ENCODE measurements around the gene KIF25.

The KIF25 gene

GRCh38 chr6:168060521-168060931, 63.1 kb downstream of the KIF25 start:
- H3K4me3 ChIP-seq (ENCODE audit: low read depth in 1 of 5, low read length in 5 of 5): no peak overlapping the region
- no peaks in the 10 kb centered on the region for H3K9me3 ChIP-seq (ENCODE audit: control insufficient read depth in 5 of 5, low read length in 5 of 5)
- peaks cover 0 to 12% (median 11%) of the 10 kb centered on the region in 5 donors for H3K36me3 ChIP-seq (ENCODE audit: control insufficient read depth in 5 of 5, insufficient read depth in 5 of 5, low read length in 5 of 5)
- H3K27ac ChIP-seq (ENCODE audit: low read depth, low read length): no peak overlapping the region
- H3K9ac ChIP-seq (ENCODE audit: low read length in 5 of 5): no peak overlapping the region
- no peaks in the 10 kb centered on the region for H3K27me3 ChIP-seq (ENCODE audit: control insufficient read depth in 5 of 5, insufficient read depth in 4 of 5, low read length in 5 of 5)
- peaks cover 0 to 16% (median 8%) of the 10 kb centered on the region in 5 donors for H3K4me1 ChIP-seq (ENCODE audit: control insufficient read depth in 5 of 5, insufficient read depth in 5 of 5, low read length in 5 of 5)

- H3K27ac ChIP-seq (ENCODE audit: low read depth, low read length): no peak overlapping the region
- peaks cover 0 to 19% (median 11%) of the 10 kb centered on the region in 5 donors for H3K36me3 ChIP-seq (ENCODE audit: control insufficient read depth in 5 of 5, insufficient read depth in 5 of 5, low read length in 5 of 5)
- H3K27me3 ChIP-seq (ENCODE audit: control insufficient read depth in 5 of 5, insufficient read depth in 4 of 5, low read length in 5 of 5): no peaks in the 10 kb centered on the region
- H3K4me1 ChIP-seq (ENCODE audit: control insufficient read depth in 5 of 5, insufficient read depth in 5 of 5, low read length in 5 of 5): peaks cover 0 to 9% (median 6%) of the 10 kb centered on the region in 5 donors
- H3K9ac ChIP-seq (ENCODE audit: low read length in 5 of 5): no peak overlapping the region
- no peaks in the 10 kb centered on the region for H3K9me3 ChIP-seq (ENCODE audit: control insufficient read depth in 5 of 5, low read length in 5 of 5)
- no peak overlapping the region for H3K4me3 ChIP-seq (ENCODE audit: low read depth in 1 of 5, low read length in 5 of 5)
Measured at GRCh38 chr6:168061269-168062210, 64.1 kb downstream of the KIF25 start.

- Histone ChIP-seq H3K9me3 (ENCODE audit: control insufficient read depth in 5 of 5, low read length in 5 of 5) (no peaks in the 10 kb centered on the region), H3K9ac (ENCODE audit: low read length in 5 of 5) (no peak overlapping the region), H3K27ac (ENCODE audit: low read depth, low read length) (no peak overlapping the region), H3K36me3 (ENCODE audit: control insufficient read depth in 5 of 5, insufficient read depth in 5 of 5, low read length in 5 of 5) (peaks cover 0 to 28% (median 16%) of the 10 kb centered on the region in 5 donors), H3K27me3 (ENCODE audit: control insufficient read depth in 5 of 5, insufficient read depth in 4 of 5, low read length in 5 of 5) (no peaks in the 10 kb centered on the region), H3K4me1 (ENCODE audit: control insufficient read depth in 5 of 5, insufficient read depth in 5 of 5, low read length in 5 of 5) (peaks cover 0 to 9% (median 6%) of the 10 kb centered on the region in 5 donors), H3K4me3 (ENCODE audit: low read depth in 1 of 5, low read length in 5 of 5) (no peak overlapping the region)
Measured at GRCh38 chr6:168062346-168063289, 65.1 kb downstream of the KIF25 start.

GRCh38 chr6:168063431-168063830, 66.0 kb downstream of the KIF25 start:
- no peak overlapping the region for H3K4me3 ChIP-seq (ENCODE audit: low read depth in 1 of 5, low read length in 5 of 5)
- no peaks in the 10 kb centered on the region for H3K27me3 ChIP-seq (ENCODE audit: control insufficient read depth in 5 of 5, insufficient read depth in 4 of 5, low read length in 5 of 5)
- H3K9ac ChIP-seq (ENCODE audit: low read length in 5 of 5): no peak overlapping the region
- no peak overlapping the region for H3K27ac ChIP-seq (ENCODE audit: low read depth, low read length)
- no peaks in the 10 kb centered on the region for H3K9me3 ChIP-seq (ENCODE audit: control insufficient read depth in 5 of 5, low read length in 5 of 5)
- H3K36me3 ChIP-seq (ENCODE audit: control insufficient read depth in 5 of 5, insufficient read depth in 5 of 5, low read length in 5 of 5): peaks cover 0 to 28% (median 16%) of the 10 kb centered on the region in 5 donors
- H3K4me1 ChIP-seq (ENCODE audit: control insufficient read depth in 5 of 5, insufficient read depth in 5 of 5, low read length in 5 of 5): peaks cover 0 to 9% (median 6%) of the 10 kb centered on the region in 5 donors

GRCh38 chr6:168064226-168064807, 66.8 kb downstream of the KIF25 start:
- Histone ChIP-seq H3K4me1 (ENCODE audit: control insufficient read depth in 5 of 5, insufficient read depth in 5 of 5, low read length in 5 of 5) (peaks cover 0 to 9% (median 6%) of the 10 kb centered on the region in 5 donors), H3K27me3 (ENCODE audit: control insufficient read depth in 5 of 5, insufficient read depth in 4 of 5, low read length in 5 of 5) (no peaks in the 10 kb centered on the region), H3K4me3 (ENCODE audit: low read depth in 1 of 5, low read length in 5 of 5) (no peak overlapping the region), H3K9me3 (ENCODE audit: control insufficient read depth in 5 of 5, low read length in 5 of 5) (no peaks in the 10 kb centered on the region), H3K27ac (ENCODE audit: low read depth, low read length) (no peak overlapping the region), H3K36me3 (ENCODE audit: control insufficient read depth in 5 of 5, insufficient read depth in 5 of 5, low read length in 5 of 5) (peaks cover 0 to 28% (median 16%) of the 10 kb centered on the region in 5 donors), H3K9ac (ENCODE audit: low read length in 5 of 5) (no peak overlapping the region)

- H3K9me3 ChIP-seq (ENCODE audit: control insufficient read depth in 5 of 5, low read length in 5 of 5): no peaks in the 10 kb centered on the region
- no peaks in the 10 kb centered on the region for H3K27me3 ChIP-seq (ENCODE audit: control insufficient read depth in 5 of 5, insufficient read depth in 4 of 5, low read length in 5 of 5)
- H3K9ac ChIP-seq (ENCODE audit: low read length in 5 of 5): no peak overlapping the region
- no peaks in the 10 kb centered on the region for H3K4me1 ChIP-seq (ENCODE audit: control insufficient read depth in 5 of 5, insufficient read depth in 5 of 5, low read length in 5 of 5)
- H3K4me3 ChIP-seq (ENCODE audit: low read depth in 1 of 5, low read length in 5 of 5): no peak overlapping the region
- no peak overlapping the region for H3K27ac ChIP-seq (ENCODE audit: low read depth, low read length)
- H3K36me3 ChIP-seq (ENCODE audit: control insufficient read depth in 5 of 5, insufficient read depth in 5 of 5, low read length in 5 of 5): peaks cover 0 to 28% (median 16%) of the 10 kb centered on the region in 5 donors
Measured at GRCh38 chr6:168067081-168067759, 69.7 kb downstream of the KIF25 start.

- H3K4me3 ChIP-seq (ENCODE audit: low read depth in 1 of 5, low read length in 5 of 5): no peak overlapping the region
- H3K4me1 ChIP-seq (ENCODE audit: control insufficient read depth in 5 of 5, insufficient read depth in 5 of 5, low read length in 5 of 5): no peaks in the 10 kb centered on the region
- H3K27me3 ChIP-seq (ENCODE audit: control insufficient read depth in 5 of 5, insufficient read depth in 4 of 5, low read length in 5 of 5): no peaks in the 10 kb centered on the region
- peaks cover 0 to 38% (median 22%) of the 10 kb centered on the region in 5 donors for H3K36me3 ChIP-seq (ENCODE audit: control insufficient read depth in 5 of 5, insufficient read depth in 5 of 5, low read length in 5 of 5)
- peaks cover 0 to 3% (median 0%) of the 10 kb centered on the region in 5 donors for H3K9me3 ChIP-seq (ENCODE audit: control insufficient read depth in 5 of 5, low read length in 5 of 5)
- H3K9ac ChIP-seq (ENCODE audit: low read length in 5 of 5): no peak overlapping the region
- H3K27ac ChIP-seq (ENCODE audit: low read depth, low read length): no peak overlapping the region
Measured at GRCh38 chr6:168070804-168071203, 73.3 kb downstream of the KIF25 start.

- Histone ChIP-seq H3K36me3 (ENCODE audit: control insufficient read depth in 5 of 5, insufficient read depth in 5 of 5, low read length in 5 of 5) (peaks cover 0 to 33% (median 19%) of the 10 kb centered on the region in 5 donors), H3K9me3 (ENCODE audit: control insufficient read depth in 5 of 5, low read length in 5 of 5) (peaks cover 0 to 3% (median 0%) of the 10 kb centered on the region in 5 donors), H3K4me3 (ENCODE audit: low read depth in 1 of 5, low read length in 5 of 5) (no peak overlapping the region), H3K27ac (ENCODE audit: low read depth, low read length) (no peak overlapping the region), H3K9ac (ENCODE audit: low read length in 5 of 5) (no peak overlapping the region), H3K27me3 (ENCODE audit: control insufficient read depth in 5 of 5, insufficient read depth in 4 of 5, low read length in 5 of 5) (no peaks in the 10 kb centered on the region), H3K4me1 (ENCODE audit: control insufficient read depth in 5 of 5, insufficient read depth in 5 of 5, low read length in 5 of 5) (no peaks in the 10 kb centered on the region)
Measured at GRCh38 chr6:168071620-168072019, 74.1 kb downstream of the KIF25 start.

- Histone ChIP-seq H3K9me3 (ENCODE audit: control insufficient read depth in 5 of 5, low read length in 5 of 5) (peaks cover 0 to 3% (median 0%) of the 10 kb centered on the region in 5 donors), H3K4me1 (ENCODE audit: control insufficient read depth in 5 of 5, insufficient read depth in 5 of 5, low read length in 5 of 5) (peaks cover 0 to under 1% (median 0%) of the 10 kb centered on the region in 5 donors), H3K9ac (ENCODE audit: low read length in 5 of 5) (no peak overlapping the region), H3K27ac (ENCODE audit: low read depth, low read length) (no peak overlapping the region), H3K4me3 (ENCODE audit: low read depth in 1 of 5, low read length in 5 of 5) (no peak overlapping the region), H3K27me3 (ENCODE audit: control insufficient read depth in 5 of 5, insufficient read depth in 4 of 5, low read length in 5 of 5) (no peaks in the 10 kb centered on the region), H3K36me3 (ENCODE audit: control insufficient read depth in 5 of 5, insufficient read depth in 5 of 5, low read length in 5 of 5) (peaks cover 0 to 27% (median 15%) of the 10 kb centered on the region in 5 donors)
Measured at GRCh38 chr6:168072261-168072660, 74.8 kb downstream of the KIF25 start.
